Smooth muscle cell (in vitro differentiated cells): ENCODE results near the gene HIPK4. TPM values are rescaled to one million over a fixed set of nuclear protein-coding genes. Genes with fewer than 3 reads are reported as not detected.
A peak's percentile ranks its signal among the peaks of the same experiment; 100 is the strongest.

Source experiments
- DNase-seq: peaks from one replicate; lab custom pipeline; 2025; ENCODE audit not compliant: unreplicated experiment; lab: John Stamatoyannopoulos, UW
- H2AFZ ChIP-seq: fragments of 200-600 bp; sonication (generic); 2 replicates; pipeline ENCODE4 v1.6.0; 2016; ENCODE audit warnings: antibody characterized with exemption, low read depth, mild to moderate bottlenecking
- H3F3A ChIP-seq: fragments of 200-600 bp; sonication (generic); 2 replicates; pipeline ENCODE4 v1.6.0; 2017; ENCODE audit warnings: antibody characterized with exemption, low read depth
- H3K27ac ChIP-seq: fragments of 200-600 bp; sonication (generic); 2 replicates; pipeline ENCODE4 v1.5.1; 2016; ENCODE audit warnings: low read depth, mild to moderate bottlenecking
- H3K27me3 ChIP-seq: fragments of 200-600 bp; sonication (generic); 2 replicates; pipeline ENCODE4 v1.6.1; 2016; ENCODE audit warnings: low read depth, mild to moderate bottlenecking
- H3K36me3 ChIP-seq: fragments of 200-600 bp; sonication (generic); 2 replicates; pipeline ENCODE4 v1.5.1; 2016; ENCODE audit warnings: low read depth
- H3K4me1 ChIP-seq: fragments of 200-600 bp; sonication (generic); 2 replicates; pipeline ENCODE4 v1.5.1; 2016; ENCODE audit warnings: low read depth
- H3K4me2 ChIP-seq: fragments of 200-600 bp; sonication (generic); 2 replicates; pipeline ENCODE4 v1.6.0; 2016; ENCODE audit warnings: mild to moderate bottlenecking
- H3K4me3 ChIP-seq: fragments of 200-600 bp; sonication (generic); 2 replicates; pipeline ENCODE4 v1.5.1; 2016; ENCODE audit warnings: mild to moderate bottlenecking
- H3K79me2 ChIP-seq: fragments of 200-600 bp; sonication (generic); 2 replicates; pipeline ENCODE4 v1.6.0; 2016; ENCODE audit warnings: low read depth, mild to moderate bottlenecking
- H3K9ac ChIP-seq: fragments of 200-600 bp; sonication (generic); 2 replicates; pipeline ENCODE4 v1.6.0; 2016; ENCODE audit warnings: low read depth
- H3K9me3 ChIP-seq: fragments of 200-600 bp; sonication (generic); replicated peaks from 2 replicates; pipeline ENCODE4 v1.5.1; 2016; ENCODE audit warnings: low read depth
- H4K20me1 ChIP-seq: fragments of 200-600 bp; sonication (generic); 2 replicates; pipeline ENCODE4 v1.6.0; 2016; ENCODE audit warnings: low read depth
- CTCF ChIP-seq: fragments of 200-600 bp; sonication (generic); IDR thresholded peaks from 2 replicates; pipeline ENCODE4 v1.5.1; 2017; ENCODE audit warnings: borderline replicate concordance, mild to moderate bottlenecking, antibody characterized with exemption; ENCODE audit not compliant: insufficient read depth, poor library complexity, severe bottlenecking
- WGBS: methylation state at CpG from one replicate; pipeline ENCODE4 v1.1.7; 2016; ENCODE audit warnings: low lambda C conversion rate; 5-methylcytosine and 5-hydroxymethylcytosine counted together
- polyA plus RNA-seq: library from polyadenylated mRNA; unstranded; fragments of >200 nt; fragmentation: Nextera tagmentation; extraction: Ambion mirVana; gene quantifications from 2 replicates; pipeline ENCODE4 v1.2.1, GENCODE V29; 2016
- total RNA-seq: library from RNA; depleted of rRNA; stranded (reverse); fragments of >200 nt; gene quantifications from 2 replicates; pipeline ENCODE4 v1.2.3, GENCODE V29; 2014

HIPK4 gene
- total and polyA plus RNA-seq, 2 experiments from 2014 or later: 0.32 TPM; not detected in 1

DNA sequence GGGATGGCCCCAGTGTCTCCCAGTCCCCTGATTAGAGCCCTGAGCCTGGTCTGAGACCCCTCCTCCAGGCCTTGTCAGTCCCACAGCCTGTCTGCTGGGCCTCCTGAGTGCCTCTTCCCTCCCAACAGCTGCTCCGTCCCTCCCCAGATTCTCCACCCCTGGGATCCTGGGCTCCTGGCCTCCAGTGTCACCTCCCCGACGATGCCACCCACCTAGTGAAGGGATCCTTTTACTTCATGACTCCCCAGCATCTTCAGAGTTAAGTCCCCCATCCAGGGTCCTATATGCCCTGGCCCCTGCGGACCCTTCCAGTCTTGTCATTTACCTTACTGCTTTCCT, 27.6 kb upstream of the HIPK4 start:
- no peak overlapping the region for H3K4me2 ChIP-seq
- no peak overlapping the region for H3K9ac ChIP-seq
- H3K36me3 ChIP-seq: no peaks in the 10 kb centered on the region
- peaks cover 24% of the 10 kb centered on the region for H3K4me1 ChIP-seq
- TF ChIP-seq CTCF: no peak
- H3K27me3 ChIP-seq: no peaks in the 10 kb centered on the region
- peaks cover 12% of the 10 kb centered on the region for H3K79me2 ChIP-seq
- WGBS: 85% methylated on average over 4 of the region's 4 CpGs
- DNase-seq: no peak
- no peak overlapping the region for H3K4me3 ChIP-seq
- H2AFZ ChIP-seq: no peak overlapping the region
- peaks cover 16% of the 10 kb centered on the region for H3F3A ChIP-seq
- H3K9me3 ChIP-seq: no peaks in the 10 kb centered on the region
- peak overlapping the region; percentile 75 for H3K27ac ChIP-seq
- peaks cover 5% of the 10 kb centered on the region for H4K20me1 ChIP-seq

GRCh38 chr19:40416918-40417642, 27.1 kb upstream of the HIPK4 start:
- H4K20me1 ChIP-seq: peaks cover 5% of the 10 kb centered on the region
- no peak overlapping the region for H3K9ac ChIP-seq
- no peak overlapping the region for H3K4me2 ChIP-seq
- no peak for DNase-seq
- H3K9me3 ChIP-seq: no peaks in the 10 kb centered on the region
- H3K36me3 ChIP-seq: no peaks in the 10 kb centered on the region
- no peak overlapping the region for H3K4me3 ChIP-seq
- H3K79me2 ChIP-seq: peaks cover 7% of the 10 kb centered on the region
- H2AFZ ChIP-seq: no peak overlapping the region
- no peak for TF ChIP-seq CTCF
- H3K27ac ChIP-seq: peak overlapping the region; percentile 75
- H3F3A ChIP-seq: peaks cover 16% of the 10 kb centered on the region
- H3K4me1 ChIP-seq: peaks cover 20% of the 10 kb centered on the region
- H3K27me3 ChIP-seq: no peaks in the 10 kb centered on the region
- WGBS: 34% methylated on average over 11 of the region's 16 CpGs

DNA sequence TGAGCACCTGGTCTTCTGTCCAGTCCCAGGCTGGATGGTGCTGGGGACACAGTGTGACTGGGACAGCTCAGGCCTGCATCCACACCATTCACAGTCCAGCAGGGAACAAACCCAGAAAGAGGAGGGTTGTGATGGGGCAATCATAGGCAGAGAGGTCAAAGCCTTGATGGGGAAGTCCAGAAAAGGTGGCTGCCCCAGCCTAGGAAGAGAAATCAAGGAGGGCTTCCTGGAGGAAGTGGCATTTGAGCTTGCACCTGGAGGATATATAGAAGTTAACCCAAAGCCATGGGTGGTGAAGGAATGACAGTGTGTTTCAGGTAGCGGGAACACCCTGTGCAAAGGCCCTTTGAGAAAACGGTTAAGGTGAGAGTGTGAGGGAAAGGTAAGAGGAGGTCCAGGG, 25.8 kb upstream of the HIPK4 start:
- H3K79me2 ChIP-seq: no peaks in the 10 kb centered on the region
- no peak overlapping the region for H2AFZ ChIP-seq
- no peaks in the 10 kb centered on the region for H3K36me3 ChIP-seq
- H3F3A ChIP-seq: peaks cover 16% of the 10 kb centered on the region
- H3K4me2 ChIP-seq: no peak overlapping the region
- no peak overlapping the region for H3K4me3 ChIP-seq
- no peaks in the 10 kb centered on the region for H3K27me3 ChIP-seq
- TF ChIP-seq CTCF: no peak
- no peaks in the 10 kb centered on the region for H4K20me1 ChIP-seq
- no peaks in the 10 kb centered on the region for H3K9me3 ChIP-seq
- H3K4me1 ChIP-seq: peaks cover 11% of the 10 kb centered on the region
- H3K9ac ChIP-seq: no peak overlapping the region
- H3K27ac ChIP-seq: no peak overlapping the region
- WGBS: 100% methylated on average over 2 of the region's 2 CpGs
- no peak for DNase-seq
